Stimulated activated CD4-positive, alpha-beta T cell treated with anti-CD3 and anti-CD28 coated beads, Interleukin-12 subunit alpha, Interleukin-12 subunit beta, amount 100 ng/mL, for 48 hours (primary cell): ENCODE results near the gene PFKFB4.
A peak's percentile ranks its signal among the peaks of the same experiment; 100 is the strongest.

Source experiments
- DNase-seq, 3 donors: peaks; one replicate each; pipeline ENCODE4 v3.0.0-alpha.2; 2020; ENCODE audit warnings: low read depth in 2 of 3, low spot score in 1 of 3

PFKFB4 gene

DNA sequence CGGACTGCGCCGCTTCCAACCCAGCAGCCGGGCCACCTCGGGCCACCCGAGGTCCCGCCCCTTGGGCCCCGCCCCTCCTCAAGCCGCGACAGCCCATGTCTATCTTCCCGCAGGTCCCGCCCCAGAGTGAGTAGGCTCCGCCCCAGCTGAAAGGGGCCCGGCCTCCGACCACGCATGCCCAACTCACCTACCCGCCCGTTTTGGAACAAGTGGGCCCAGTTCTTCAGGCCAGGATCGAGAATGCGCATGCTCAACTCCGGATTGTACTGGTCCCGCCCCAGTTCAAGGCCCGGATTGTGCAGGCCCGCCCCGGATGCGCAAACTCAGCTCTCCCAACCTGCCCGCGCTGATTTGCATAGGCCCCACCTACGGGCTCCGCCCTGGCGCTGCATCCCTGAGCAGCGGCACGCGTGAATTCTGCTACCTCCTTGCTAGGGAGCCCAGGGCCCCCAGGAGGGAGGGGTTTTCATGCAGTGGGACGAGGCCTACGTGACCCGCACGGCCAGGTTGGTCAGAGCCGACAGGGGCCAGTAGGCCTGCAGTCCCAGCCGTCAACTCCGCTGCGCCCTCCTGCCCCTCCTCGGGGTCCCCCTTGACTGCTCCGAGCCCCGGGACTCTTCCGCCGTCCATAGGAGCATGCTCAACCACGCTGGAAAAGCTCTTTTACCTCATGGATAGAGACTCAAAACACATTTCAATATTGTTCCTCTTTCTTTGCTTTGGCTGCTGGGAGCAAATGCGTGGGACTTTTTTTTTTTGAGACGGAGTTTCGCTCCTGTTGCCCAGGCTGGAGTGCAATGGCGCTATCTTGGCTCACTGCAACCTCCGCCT lies at the start of gene PFKFB4:
Gene PFKFB4 (minus strand): TSS at position 8 of the 831 bp plus-strand sequence. CDS start 26 bp downstream, outside the sequence.
- peak; percentile 98 to 100 (median 99) for DNase-seq

DNA sequence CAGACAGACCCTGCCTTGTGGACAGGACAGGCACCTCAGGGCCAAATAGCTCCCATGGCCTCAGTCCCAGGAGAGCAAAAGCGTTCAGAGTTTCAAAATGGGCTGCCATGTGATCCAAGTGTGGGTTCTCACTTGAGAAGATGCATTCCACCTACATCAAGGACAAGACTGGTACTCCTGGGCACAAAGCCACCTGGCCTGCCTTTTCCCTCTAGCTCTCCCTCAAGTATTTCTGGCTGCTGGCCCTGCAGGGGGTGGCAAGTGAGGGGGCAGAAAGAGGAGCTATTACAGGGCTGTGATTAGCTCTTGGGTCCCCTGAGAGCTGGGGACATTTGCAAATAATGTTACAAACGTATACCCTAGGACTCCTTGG lies 45.0 kb upstream of the PFKFB4 start:
- DNase-seq: no peak

DNA sequence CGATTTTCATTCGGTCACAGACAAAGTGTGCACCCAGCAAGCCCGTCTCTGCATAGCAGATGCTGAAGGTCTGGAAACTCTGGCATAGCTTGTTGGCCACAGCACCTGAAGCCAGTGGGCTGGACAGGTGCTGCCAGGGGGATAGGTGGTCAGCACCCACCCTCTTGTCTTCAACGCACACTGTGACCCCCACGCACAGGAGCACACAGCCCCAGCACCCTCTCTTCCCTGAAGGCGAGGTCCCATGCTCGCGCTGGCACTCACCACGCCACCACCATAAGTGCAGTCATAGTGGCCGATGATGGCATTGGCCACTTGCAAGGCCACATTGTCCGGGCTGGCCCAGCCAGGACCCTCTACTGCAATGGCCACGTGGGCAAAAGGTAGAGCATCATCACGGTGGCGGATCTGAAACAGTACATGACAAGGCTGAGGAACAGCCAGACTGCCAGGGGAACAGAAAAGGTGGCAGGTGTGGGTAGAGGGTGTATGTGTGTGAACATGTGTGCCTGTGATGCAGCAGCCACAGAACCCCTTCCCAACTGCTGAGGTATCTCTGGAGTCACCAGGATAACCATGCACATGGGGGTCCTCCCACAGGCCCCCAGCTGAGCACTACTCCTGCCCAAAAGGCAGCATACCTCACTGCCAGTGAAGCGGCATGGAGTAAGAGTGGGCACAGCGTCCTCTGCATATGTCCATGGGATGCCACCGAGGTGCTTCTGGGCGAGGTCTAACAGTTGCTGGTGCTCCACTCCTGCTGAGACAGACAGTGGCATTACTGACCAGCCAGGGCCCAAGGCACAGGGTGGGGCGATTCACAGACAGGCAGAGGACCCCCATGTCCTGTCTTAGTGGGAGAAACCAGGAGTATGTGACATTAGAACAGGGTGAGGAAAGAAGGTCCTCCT lies 44.4 kb upstream of the PFKFB4 start:
- DNase-seq: no peak

DNA sequence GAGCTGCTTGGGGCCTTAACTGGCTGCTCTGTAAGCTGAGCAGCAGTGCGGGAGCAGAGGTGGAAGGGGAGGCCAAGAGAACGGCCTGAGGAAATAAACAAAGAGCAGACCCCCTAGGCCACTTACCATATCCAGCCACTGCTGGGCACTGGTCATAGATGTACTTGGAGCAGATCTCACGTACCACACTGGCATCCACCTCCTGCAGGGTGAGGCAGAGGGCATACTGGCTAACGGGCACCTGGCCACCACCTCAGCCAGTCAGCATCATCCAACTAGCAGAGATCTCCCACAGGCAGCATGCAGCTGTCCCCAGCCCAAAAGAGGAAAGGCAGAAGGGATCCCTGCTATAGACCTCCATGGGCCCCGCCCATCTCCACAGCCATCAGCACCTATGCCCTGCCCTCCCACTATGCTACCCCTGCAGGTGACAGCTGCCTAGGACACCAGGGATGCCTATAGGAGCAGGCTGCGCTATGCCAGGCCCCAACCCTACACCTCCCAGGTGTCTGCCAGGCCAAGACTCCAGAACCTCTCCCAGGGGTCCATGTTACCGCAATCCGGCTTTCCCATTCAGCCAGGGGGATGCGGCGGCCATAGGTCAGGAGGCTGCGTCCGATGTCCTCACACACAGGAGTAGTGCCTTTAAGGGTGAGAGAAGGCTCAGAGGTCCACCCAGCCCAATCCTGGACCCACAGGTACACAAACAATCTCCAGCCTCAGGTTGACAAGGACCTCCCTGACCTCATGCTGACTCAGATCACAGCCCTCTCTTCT lies 43.1 kb upstream of the PFKFB4 start:
- DNase-seq: no peak

GRCh38 chr3:48599077-48599501 lies 42.5 kb upstream of the PFKFB4 start:
- DNase-seq: no peak

DNA sequence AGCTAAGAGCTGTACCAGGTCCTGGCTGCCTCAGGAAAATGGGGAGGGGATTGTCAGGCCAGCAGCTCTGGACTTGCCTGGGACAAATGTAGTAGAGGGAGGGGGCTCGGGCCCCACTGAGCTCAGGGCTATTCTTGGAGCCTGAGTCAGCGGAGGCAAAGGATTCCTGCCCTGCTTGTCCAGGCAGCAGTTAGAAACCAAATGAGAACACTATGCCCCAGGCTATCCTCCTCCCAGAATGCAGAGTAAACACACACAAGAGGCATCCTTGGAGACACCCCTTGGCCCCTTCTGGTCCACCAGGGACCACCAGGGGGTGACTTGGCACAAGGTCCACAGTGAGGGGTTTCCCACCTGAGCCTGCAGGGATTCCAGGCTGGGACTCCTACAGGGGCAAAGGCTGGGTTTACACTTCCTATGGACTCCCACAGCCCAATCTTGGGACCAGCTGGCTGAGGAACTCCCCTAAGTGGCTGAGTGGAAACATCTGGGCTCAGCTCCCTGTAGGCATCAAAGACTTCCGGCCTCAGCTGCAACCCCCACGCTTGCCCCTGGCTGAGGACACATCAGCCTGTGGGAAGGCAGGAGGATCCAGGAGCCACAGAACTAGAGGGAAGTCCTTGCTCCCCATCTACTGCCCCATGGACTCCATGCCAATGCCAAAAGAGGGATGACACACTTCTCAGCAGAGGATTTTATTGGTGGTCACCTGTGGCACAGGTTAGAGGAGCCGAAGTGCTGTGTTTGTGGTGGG lies 41.9 kb upstream of the PFKFB4 start:
- DNase-seq: no peak

- DNase-seq: no peak
These were observed 40.8 kb upstream of the PFKFB4 start for GRCh38 chr3:48597408-48597800.

DNA sequence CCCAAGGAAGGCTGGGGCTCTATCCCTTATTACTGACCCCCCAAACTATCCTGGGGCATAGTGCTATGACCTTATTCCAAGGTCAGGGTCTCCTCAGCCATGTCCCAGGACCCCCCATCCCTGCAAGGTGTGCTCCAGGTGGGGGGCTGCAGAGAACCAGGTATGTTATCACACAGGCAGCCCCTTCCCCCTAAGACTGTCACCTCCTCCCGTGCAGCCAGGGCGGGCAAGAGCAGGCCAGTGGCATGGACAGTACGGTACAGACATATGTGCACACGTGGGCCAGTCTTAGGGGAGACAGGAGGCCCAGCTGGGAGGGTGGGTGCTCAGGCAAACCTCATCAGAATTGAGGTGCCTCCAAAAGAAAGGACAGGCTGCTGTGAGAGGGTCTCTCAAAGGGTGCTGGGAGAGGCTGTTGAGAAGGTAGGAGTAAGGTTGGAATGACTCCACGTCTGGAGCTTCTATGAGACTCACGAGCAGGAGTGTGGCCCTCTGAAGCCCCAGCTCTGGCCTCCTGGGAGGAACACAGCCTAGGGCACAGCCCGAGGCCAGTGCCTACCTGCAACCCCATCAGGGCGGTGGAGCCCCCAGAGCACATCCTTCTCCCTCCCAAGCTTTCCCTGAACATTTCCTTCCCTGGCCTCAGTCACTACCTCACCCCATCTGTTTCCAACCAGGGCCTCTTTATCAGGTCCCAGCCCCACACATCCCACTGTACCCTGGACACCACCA lies 40.2 kb upstream of the PFKFB4 start:
- no peak for DNase-seq

DNA sequence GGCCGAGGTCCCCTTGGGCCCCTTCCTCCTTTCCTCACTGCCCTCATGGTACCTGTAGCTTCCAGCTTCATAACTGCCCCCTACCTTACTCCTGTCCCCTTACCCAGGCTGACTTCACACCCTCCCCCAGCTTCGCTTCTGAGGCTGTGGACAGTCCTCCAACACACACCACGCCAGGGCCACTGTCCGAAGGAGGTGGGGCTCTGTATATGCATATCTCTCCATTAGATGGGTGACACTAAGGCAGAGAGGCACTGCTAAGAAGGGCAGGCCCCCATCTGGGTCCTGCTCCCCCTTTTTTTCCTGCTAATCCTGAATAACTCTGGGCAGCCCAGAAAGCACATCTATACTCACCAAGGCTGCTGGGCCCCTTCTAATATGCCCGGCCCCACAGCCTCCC lies 39.6 kb upstream of the PFKFB4 start:
- DNase-seq: no peak

- no peak for DNase-seq
These were observed 39.0 kb upstream of the PFKFB4 start for GRCh38 chr3:48595526-48596121.

GRCh38 chr3:48595075-48595525 lies 38.5 kb upstream of the PFKFB4 start, which contains the start of gene COL7A1:
TSS of gene COL7A1 (minus strand) at chr3:48595329. CDS start at chr3:48595159, 170 bp downstream.
- DNase-seq: no peak

- DNase-seq: no peak
These were observed 37.9 kb upstream of the PFKFB4 start for GRCh38 chr3:48594417-48595049.

DNA sequence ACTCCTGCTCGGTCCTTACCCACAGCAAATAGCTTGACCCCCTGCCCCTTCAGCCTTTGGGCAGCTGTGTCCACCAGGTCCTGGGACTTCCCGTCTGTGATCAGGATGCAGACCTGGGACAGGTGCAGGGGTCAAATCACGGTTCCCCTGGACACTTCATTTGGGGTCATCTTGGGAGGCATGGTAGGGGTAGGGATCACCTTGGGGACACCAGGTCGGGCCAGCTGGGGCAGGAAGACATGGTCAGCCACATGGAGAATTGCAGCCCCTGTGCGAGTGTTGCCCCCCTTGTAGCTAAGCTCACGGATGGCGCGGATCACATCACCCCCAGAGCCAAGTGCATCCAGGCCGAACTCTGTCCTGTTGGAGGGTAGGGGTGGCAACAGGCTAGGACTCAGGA lies 36.7 kb upstream of the PFKFB4 start:
- DNase-seq: no peak

DNA sequence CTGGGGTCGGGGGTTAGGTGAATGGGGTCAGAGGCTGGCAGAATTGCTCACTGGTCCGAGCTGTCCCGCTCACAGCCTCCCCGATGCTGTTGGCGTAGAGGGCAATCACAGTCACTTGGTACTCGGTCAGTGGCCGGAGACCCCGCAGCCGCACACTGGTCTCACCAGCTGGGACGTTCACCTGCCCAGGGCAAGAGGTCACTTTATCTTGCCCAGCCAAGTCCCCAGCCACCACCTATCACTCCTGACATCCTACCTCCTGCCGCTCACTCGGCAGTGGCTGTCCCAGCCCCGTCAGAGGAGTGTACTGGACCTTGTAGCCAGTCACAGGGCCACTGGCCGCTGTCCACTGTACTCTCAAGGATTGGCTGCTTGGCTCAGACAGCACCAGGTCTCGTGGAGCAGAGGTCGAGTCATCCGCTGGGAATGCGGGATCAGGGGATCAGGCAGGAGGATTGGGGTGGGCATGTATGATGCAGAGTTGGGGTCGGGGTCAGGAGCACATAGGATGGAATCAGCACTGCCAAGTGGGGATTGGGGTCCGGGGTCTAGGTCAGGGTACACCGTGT lies 36.0 kb upstream of the PFKFB4 start:
- DNase-seq: no peak

DNA sequence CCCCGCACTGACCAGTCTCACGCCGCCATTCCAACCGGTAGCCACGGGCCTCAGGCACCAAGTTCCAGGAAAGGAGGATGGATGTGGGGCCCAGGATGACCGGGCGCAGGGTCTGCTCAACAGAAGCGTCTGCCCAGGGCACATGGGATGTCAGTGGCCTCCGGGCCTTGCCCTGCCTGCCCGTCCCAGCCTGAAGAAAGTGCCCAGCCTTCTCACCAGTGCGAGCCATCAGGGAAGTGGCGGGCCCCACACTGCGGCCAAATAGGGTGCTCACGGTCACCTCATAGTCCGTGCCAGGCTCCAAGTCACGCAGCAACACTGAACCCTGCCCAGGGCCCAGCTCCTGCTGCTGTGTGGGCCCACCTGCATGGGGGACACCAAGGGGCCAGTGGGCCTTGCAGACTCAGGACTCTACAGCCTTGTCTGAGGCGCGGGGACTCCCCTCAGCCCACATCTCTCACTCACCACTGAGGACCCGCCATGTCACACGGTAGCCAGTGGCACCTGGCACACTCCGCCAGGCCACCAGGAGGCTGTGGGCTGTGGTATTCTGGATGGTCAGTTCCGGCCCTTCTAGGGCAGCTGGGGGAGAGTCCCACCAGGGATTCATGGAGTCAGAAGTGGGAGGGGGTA lies 35.4 kb upstream of the PFKFB4 start:
- DNase-seq: no peak

- no peak for DNase-seq
These were observed 34.8 kb upstream of the PFKFB4 start for GRCh38 chr3:48591436-48591835.

GRCh38 chr3:48588230-48588629 lies 31.6 kb upstream of the PFKFB4 start:
- DNase-seq: no peak

GRCh38 chr3:48587686-48588085 lies 31.1 kb upstream of the PFKFB4 start:
- no peak for DNase-seq
